T-helper 9 cell (primary cell): Measurements from ENCODE around the gene RGS6.

Source experiments
- DNase-seq: peaks from one replicate; pipeline ENCODE4 v3.0.0-alpha.2; 2020

The RGS6 gene

DNA sequence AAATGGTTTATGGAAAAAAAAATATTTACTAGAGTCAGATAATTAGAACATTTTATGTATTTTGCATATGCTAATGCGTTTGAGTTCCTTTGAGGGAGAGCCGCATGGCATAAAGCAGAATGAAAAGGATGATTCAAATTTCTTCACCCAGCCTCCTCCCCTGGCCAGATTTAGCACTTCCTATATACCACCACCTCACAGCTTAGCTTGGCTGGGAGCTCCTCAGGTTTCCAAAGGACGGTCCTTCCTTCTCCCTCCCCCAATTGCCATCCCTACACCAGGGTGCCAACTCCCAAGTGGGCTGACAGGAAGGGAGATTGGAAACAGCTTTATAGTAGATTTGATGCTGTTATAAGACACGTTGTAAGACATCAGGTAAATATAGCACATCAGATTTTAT, 157.4 kb downstream of the RGS6 start:
- DNase-seq, result no peak

DNA sequence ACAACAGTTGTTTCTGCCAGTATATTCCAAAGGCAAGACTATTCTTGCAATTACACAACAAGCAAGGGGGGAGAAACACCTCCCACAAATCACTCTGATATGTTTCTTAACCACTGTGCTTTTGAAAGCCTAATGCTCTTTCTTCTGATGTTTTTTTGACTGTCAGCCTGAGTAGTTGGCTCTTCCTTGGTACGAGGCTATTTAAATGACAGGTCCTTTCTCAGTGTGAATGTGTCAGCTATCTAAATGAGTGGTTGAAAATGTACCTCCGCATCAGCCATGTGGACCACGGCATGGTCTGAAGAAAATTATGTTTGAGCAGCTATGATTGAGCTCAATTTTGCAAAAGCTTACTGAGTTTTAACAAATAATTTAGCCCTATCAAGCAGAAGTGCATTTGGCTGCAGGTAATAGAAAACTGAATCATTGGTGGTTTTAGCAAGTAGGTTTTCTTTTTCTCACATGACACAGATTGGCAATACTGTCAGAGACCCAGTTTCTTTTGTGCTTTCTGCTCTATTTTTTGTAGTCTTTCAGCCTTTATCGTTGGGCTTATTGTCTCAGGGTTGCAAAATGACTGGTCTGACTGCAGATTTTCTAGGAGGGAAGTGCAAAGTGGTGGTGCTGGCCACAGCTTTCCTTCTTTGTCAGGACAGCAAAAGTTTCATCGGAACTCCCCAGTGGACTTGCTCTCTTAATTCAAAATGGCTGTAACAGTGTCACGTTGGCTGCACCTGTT, 162.8 kb downstream of the RGS6 start:
- DNase-seq, result no peak

DNA sequence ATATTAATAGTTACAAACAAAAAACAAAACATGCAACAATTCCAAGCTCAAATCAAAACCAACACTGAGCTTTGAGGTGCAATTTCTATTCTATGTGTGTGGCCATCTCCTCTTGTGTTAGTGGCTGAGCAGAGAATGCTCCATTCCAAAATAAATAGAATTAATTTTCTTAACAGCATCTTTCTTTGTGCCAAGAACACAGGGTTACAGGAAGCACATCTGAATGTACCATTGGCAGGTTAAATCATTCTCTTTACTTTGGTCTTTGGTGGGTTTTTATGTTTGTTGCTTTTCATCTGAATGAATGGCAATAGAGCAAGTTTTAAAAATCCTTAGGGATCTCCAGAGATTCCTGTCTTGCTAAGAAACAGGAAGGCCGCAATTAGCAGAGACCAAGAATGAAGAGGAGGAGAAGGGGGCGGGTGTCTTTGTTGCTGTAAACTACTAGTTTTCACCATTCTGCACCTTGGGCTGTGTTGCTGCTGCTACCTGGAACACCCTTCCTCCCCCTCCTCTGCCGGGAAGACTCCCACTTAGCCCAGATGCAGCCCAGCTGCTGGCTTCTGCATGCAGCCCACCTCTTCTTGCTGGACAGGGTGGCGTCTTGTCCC, 165.0 kb downstream of the RGS6 start:
- DNase-seq, result no peak

DNA sequence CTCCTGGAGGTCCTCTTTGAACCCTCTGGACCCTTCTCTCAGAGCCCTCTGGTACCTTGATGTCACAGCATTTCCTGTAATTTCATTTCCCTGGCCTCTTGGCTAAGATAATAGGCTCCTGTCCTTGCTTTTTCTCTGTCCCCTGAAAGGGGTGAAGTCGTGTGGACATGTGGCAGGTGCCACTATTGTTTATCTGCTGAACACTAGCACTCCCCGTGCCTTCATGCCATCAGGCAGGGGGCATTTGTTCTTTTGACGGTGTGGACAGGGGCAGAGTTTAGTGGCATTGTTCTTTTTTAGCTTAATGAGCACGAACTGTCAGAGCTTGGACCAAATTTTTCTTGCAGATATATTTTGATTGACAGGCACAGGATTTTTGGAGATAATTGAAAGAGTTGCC, 166.0 kb downstream of the RGS6 start:
- no peak for DNase-seq

DNA sequence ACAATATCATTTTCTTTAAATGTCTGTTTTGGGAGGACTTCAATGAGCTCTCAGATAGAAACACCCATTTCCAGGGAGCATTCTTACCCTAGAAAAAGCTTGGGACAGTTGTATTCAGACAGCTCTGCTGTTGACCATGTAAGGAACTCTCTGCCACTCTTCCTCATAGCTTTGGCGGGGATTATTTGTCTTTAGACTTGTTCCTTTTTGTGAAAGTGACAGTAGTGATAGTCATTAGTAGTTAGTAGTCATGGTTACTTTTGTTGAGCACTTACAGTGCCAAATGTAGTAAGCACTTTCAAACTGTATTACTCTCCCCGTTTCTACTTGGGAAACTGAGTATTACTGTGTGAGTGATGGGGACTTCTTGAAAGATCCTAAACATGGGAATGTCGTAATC, 167.3 kb downstream of the RGS6 start:
- no peak for DNase-seq

DNA sequence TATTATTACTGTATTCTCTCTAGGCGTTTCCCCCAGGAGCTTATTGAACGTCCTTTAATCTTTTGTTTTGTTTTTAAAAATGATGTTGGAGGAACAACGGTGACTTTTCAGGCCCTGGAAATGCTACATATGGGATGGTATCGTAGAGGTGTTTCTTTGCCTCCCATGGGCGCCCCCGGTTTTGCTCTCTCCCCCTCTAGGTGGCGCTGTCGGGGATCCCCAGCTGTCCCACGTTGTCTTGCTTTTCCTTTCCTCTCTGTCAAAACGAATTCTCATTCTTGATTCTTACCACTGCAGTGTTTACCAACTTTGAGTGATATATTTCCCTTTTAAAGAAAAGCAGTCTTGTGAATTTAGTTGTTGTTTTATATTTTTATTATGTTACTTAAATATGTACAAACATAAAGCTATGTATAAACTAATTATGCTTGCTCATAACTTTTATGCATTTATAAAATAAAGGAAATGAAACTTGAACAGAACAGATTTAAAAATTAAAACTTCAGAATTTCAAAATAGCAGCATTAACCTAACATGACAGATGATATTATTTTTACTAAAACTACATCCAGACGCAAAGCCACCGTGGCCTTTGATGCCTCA, 171.9 kb downstream of the RGS6 start:
- DNase-seq, result peak; percentile 20

GRCh38 chr14:72111911-72112310, 179.7 kb downstream of the RGS6 start:
- no peak for DNase-seq

DNA sequence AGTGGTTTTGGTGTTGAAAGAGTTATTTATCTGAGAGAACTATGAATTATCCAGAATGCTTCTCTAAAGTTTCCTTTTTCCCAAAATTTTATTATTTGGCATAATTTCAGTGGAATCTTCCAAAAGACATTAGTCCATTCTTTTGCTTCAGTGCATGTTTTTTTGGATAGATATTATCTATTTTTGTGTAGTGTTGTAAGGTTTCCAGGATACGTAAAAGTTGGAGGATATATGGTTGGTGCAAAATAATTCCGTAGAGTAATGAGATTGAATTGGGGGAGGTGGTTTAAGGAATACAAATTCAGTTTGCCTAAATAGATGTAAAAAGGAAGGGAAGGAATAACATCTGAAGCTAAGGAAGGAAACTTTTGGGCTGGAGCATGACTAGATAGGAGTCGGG, 186.6 kb downstream of the RGS6 start:
- no peak for DNase-seq

GRCh38 chr14:72120315-72120714, 188.1 kb downstream of the RGS6 start:
- DNase-seq, result no peak

GRCh38 chr14:72123755-72124154, 191.5 kb downstream of the RGS6 start:
- no peak for DNase-seq

DNA sequence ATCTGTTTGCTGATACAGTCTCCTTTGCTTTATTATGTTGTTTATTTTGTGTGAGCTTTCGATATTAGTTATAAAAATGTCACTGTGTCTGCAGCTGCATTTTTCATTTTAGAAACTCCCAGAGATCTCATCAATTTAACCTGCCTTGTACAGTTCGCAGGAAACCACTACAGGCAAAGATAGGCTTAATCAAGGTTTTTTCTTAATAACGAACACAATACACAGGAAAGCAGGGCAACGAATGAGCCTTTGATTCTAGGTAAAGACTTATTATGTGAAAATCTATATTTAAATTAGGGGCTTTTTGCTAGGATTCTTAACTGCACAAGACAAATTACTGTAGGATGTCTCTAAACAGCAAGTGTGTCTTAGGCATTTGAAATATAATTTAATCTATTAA, 191.9 kb downstream of the RGS6 start:
- no peak for DNase-seq

GRCh38 chr14:72126091-72126490, 193.9 kb downstream of the RGS6 start:
- no peak for DNase-seq

DNA sequence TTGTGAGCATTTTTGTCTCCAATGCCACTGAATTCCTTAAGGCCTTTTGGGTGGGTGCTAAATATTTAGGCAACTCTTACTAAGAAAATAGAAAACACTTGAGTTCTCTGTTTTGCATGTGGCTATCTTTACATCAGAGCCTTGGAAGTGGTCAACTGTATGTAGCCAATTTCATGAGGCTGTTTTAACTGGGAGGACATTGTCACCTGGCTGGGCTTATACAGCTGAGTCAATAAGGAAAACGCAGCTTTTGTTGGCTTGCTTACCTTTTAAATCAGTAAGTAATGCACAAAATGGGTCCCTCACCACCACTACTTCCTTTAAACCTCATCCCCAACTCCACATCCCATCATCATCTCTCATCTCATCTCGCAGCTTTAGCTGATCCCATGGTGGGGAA, 194.3 kb downstream of the RGS6 start:
- no peak for DNase-seq

- no peak for DNase-seq
Observed at GRCh38 chr14:72128629-72129028, 196.4 kb downstream of the RGS6 start.

DNA sequence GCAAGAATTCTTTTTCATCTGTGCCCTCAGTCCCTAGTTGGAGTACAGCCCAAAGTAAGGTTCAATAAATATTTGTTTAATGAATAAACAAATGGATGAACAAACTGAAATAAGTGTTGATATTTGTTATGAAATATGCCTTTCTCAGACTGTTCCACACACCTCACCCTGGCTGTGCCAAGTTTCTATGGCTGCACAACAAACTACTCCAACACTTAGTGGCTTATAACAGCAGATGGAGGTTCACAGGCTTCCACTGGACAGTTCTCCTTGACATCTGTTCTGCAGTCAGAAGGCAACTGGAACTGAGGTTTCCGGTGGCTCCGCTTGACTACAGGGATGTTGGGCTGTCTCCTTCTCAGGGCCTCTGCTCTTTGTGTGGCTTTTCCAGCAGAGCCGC, 197.1 kb downstream of the RGS6 start:
- DNase-seq, result no peak

- no peak for DNase-seq
Observed at GRCh38 chr14:72141084-72141483, 208.9 kb downstream of the RGS6 start.

DNA sequence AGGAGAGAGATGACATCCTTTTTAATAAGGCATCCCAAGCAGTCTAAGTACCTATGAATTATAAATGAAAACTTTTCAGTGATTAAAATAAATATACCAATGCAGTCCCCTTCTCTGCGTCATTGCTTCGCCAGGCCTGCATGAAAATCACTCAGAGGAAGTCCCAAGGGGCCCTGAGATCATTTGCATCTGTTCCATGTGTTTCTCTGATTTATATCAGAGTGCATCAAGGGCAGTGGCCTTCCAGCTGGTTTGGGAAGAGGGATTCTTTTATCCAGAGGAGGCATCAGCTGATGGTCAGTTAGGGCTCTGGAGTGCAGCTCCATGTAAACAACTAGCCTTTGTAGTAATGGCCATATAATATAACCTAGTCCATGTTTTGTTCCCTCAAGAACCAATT, 210.1 kb downstream of the RGS6 start:
- no peak for DNase-seq

DNA sequence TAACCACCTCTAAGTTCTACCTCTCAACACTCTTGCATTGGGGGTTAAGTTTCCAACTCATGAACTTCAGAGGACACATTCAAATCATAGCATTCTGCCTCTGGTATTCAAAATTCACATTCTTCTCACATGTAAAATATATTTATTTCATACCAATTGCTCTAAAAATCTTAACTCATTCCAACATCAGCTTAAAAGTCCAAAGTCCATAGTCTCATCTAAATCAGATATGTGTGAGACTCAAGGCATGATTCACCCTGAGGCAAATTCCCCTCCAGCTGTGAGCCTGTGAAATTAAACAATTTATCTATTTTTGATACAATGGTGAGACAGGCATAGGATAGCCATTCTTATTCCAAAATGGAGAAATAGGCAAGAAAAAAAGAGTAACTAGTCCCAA, 214.0 kb downstream of the RGS6 start:
- DNase-seq, result no peak

DNA sequence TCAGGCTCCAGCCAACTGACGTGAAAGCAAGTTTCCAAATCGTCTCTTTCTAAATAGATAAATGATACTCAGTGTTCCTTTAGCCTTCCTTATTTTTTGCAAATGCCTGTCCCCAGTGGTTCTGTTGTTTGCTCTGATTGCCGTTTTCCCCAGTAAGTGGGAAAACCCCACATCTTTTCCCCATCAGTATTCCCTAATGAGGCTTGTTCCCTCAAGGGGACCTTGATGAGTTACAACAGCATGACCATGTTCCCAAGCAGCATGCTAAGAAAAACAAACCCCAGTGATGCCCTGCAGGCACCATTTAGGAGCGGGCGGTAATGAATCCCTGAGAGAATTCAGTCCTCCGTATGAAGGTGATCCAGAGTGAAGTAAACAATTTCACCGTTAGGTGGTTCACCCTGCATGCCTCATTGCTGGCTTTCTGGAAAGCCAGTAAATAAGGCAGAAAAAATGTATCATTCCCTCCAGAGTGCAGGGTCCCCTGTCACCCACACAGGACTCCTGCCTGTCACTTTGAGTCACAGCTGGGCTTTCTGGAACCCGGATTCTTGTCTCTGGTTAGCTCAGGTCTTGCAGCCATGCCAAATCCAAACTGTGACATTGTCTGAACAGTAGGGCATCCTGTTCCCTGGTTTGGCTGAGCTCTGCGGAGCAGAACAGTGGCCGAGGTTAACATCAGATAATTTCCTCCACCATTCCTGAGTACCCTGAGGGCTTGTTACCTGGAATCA, 222.6 kb downstream of the RGS6 start:
- DNase-seq, result no peak

- no peak for DNase-seq
Observed at GRCh38 chr14:72155379-72155993, 223.3 kb downstream of the RGS6 start.

DNA sequence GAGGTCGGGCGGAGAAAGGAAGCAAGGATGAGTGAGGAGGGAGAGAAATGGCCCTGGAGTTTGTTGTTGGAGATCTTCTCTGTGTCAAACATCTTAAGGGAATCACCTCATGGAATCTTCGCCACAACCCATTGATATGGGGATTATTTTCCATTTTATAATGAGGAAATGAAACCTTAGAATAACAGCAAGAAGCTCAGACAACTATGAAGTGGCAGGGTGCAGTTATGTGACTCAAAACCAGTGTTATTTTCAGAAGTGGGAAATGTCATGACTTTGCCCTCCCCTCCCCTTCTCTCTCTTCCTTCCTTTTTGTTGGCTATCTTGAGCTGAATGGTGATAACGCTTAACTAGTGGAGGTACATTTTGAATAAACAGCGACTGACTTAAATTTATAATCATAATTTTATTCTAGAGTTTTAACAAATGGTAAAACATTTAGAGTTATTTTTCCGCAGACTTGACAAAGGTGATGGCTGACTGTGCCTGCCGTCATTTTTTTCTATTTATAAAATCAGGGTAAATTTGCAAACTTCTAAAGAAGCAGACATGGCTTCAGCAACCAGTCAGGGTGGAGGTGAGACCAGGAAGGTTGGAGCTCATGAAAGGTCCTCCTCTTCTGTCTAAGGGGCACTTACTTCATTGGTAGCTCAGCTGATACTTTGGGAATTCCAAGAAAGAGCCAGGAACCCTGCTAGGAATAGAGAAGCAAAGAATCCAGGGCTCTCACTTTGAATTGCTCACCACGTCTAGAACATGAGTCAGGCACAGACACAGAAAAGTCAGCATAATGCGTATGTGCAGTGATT, 232.4 kb downstream of the RGS6 start:
- no peak for DNase-seq

DNA sequence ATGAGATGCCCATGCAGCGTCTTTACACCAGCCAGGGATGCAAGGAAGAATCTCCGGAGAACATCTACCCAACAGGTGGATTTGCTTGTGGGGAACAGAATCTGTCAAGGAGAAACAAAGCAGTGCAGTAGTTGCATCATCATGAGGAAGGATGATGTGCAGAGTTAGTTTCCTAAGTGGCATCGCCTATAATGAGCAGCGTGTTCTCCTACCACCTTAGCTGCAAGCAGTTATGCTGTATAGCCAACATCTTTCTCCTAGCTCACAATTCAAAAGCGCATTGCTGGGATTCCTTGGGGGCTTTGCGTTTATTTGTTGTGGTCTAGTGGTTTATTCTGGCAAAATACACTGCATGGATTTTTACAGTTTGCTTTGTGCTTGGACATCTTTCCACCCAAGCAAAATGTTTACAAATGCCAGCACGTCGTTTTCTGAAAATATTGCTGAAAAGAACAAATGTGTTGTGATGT, 233.0 kb downstream of the RGS6 start:
- no peak for DNase-seq
